ENCODE data around the gene STARD3.

Gene STARD3

DNA sequence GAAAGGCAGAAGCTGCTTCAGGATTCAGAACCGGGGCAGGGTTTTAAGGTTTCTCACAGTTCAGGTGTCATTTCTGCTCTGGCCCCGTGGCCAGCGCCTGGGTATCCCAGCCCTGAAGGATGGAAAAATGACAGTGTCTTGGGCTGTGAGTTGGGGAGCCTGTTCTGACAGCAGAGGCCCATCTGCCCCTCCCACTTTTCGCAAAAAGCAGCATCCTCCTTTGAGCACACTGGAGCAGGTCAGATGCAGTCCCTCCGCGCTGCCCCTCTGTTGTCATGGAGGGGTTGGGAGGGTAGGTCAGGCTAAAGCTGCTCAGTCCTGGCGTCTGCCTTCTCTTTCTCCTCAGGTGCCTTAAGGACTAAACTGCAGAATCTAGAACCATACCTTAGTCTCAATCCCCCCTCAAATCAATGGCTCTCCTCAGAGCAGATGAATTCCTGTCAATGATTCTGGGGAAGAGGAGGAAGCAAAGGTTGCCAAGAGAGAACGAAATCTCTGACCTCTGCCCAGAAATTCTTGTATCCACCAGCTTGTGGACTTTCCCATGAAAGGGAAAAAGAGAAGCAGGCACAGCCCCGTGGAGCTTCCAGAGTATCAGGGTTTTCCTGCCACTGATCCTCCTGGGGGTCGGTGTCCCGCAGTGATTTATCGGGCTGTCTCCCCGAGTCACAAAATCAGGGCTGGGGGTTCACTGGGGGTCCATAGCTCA lies 36.5 kb upstream of the STARD3 start:
- H3K4me1 ChIP-seq (ENCODE audit: low read depth, poor library complexity, severe bottlenecking): peaks cover 5% of the 10 kb centered on the region
- H3K9ac ChIP-seq: no peak overlapping the region
- no peak overlapping the region for H3K27ac ChIP-seq
- 0 out of 2 replicates have a peak, but pooled peaks cover 6% of the 10 kb centered on the region for H4K20me1 ChIP-seq (ENCODE audit: insufficient read depth)
- no peak overlapping the region for H3K4me3 ChIP-seq (IDR thresholded peaks at IDR 0.05; ENCODE audit: insufficient read depth, low read depth, low read length)
- no peak overlapping the region for H2AFZ ChIP-seq (ENCODE audit: low read depth)
- peaks cover 99% of the 10 kb centered on the region for H3K27me3 ChIP-seq (ENCODE audit: insufficient read depth, low read depth)
- TF ChIP-seq, protein P1, sequence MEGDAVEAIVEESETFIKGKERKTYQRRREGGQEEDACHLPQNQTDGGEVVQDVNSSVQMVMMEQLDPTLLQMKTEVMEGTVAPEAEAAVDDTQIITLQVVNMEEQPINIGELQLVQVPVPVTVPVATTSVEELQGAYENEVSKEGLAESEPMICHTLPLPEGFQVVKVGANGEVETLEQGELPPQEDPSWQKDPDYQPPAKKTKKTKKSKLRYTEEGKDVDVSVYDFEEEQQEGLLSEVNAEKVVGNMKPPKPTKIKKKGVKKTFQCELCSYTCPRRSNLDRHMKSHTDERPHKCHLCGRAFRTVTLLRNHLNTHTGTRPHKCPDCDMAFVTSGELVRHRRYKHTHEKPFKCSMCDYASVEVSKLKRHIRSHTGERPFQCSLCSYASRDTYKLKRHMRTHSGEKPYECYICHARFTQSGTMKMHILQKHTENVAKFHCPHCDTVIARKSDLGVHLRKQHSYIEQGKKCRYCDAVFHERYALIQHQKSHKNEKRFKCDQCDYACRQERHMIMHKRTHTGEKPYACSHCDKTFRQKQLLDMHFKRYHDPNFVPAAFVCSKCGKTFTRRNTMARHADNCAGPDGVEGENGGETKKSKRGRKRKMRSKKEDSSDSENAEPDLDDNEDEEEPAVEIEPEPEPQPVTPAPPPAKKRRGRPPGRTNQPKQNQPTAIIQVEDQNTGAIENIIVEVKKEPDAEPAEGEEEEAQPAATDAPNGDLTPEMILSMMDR (conservative IDR thresholded peaks at IDR 0.05; ENCODE audit: low read depth, low read length): no peak
- H3K36me3 ChIP-seq (ENCODE audit: insufficient read depth): no peaks in the 10 kb centered on the region
- no peaks in the 10 kb centered on the region for H3K79me2 ChIP-seq (ENCODE audit: insufficient read depth, low read depth)
- H3K4me2 ChIP-seq: no peak overlapping the region

DNA sequence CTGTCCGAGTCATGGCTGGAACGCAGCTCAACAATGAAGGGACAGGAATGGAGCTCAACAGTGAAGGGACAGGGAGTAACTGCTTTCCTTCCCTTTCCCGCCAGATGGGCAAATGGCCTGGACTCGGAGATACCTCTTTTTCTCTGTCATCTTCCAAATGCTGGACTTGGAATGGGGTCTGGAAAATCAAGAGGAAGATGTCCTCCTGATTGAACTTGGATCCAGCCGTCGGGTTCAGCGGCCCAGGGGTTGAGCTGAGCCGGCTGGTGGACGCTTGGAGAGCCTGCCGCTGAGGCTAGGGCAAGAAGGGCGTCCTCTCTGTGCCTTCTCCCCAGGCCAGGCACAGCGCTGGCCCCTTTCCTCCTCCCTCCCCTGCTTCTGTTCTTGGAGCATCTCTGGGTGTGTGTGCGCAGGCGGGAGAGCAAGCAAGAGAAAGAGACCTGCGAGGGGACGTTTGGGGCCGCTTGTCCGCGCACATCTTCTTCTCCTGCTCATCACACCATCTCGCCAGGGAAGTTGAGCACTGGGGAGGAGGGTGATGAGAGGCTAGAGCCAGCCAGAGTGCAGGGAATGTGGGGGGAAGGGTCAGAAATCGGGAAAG lies 35.8 kb upstream of the STARD3 start:
- Histone ChIP-seq H3K36me3 (ENCODE audit: insufficient read depth) (no peaks in the 10 kb centered on the region), H3K4me1 (ENCODE audit: low read depth, poor library complexity, severe bottlenecking) (peaks cover 5% of the 10 kb centered on the region), H4K20me1 (ENCODE audit: insufficient read depth) (0 out of 2 replicates have a peak, but pooled peaks cover 6% of the 10 kb centered on the region), H2AFZ (ENCODE audit: low read depth) (no peak overlapping the region), H3K4me2 (no peak overlapping the region), H3K27ac (no peak overlapping the region), H3K4me3 (IDR thresholded peaks at IDR 0.05; ENCODE audit: insufficient read depth, low read depth, low read length) (no peak overlapping the region), H3K9ac (no peak overlapping the region), H3K27me3 (ENCODE audit: insufficient read depth, low read depth) (peaks cover 99% of the 10 kb centered on the region), H3K79me2 (ENCODE audit: insufficient read depth, low read depth) (no peaks in the 10 kb centered on the region)
- TF ChIP-seq, protein P1 (conservative IDR thresholded peaks at IDR 0.05; ENCODE audit: low read depth, low read length): no peak

DNA sequence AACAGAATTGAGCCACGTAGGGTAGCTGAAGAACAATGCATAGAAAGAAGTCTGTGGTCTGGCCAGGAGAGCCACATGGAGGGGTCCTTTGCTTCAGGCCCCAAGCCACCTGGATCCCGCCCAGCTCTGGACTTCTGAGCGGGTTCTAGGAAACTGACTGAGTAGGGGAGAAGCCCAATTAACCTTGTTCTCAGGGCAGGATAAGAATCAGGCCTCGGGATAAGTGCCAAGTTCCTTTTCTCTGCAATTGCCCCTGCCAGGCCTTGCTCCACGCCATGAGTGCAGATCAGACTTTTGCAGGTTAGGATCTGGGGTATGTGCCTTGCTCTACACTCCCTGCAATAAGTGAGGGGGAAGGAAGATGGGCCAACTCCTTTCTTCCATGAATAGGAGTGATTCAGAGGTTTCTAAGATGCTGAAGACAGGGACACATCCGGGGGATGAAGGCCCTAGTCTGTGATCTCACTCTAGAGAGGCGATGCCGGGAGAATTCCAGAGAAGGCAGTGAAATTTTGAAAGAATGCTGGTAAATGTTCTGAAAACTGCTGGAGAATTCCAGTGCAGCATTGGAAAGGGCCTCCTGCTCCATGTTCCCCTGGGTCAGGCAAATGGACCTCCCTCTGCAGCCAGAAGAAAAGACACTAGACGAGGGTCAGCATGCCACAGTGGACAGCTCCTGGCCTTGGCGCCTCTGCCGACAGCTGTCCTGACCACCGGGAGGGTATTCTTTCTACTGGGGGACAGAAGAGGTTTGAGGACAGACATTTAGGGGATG lies 35.0 kb upstream of the STARD3 start:
- Histone ChIP-seq H3K9ac (no peak overlapping the region), H3K4me2 (no peak overlapping the region), H3K4me3 (IDR thresholded peaks at IDR 0.05; ENCODE audit: insufficient read depth, low read depth, low read length) (no peak overlapping the region), H3K27me3 (ENCODE audit: insufficient read depth, low read depth) (peaks cover 99% of the 10 kb centered on the region), H3K4me1 (ENCODE audit: low read depth, poor library complexity, severe bottlenecking) (peaks cover 5% of the 10 kb centered on the region), H2AFZ (ENCODE audit: low read depth) (no peak overlapping the region), H4K20me1 (ENCODE audit: insufficient read depth) (0 out of 2 replicates have a peak, but pooled peaks cover 6% of the 10 kb centered on the region), H3K36me3 (ENCODE audit: insufficient read depth) (no peaks in the 10 kb centered on the region), H3K27ac (no peak overlapping the region), H3K79me2 (ENCODE audit: insufficient read depth, low read depth) (no peaks in the 10 kb centered on the region)
- TF ChIP-seq, protein P1 (conservative IDR thresholded peaks at IDR 0.05; ENCODE audit: low read depth, low read length): no peak

DNA sequence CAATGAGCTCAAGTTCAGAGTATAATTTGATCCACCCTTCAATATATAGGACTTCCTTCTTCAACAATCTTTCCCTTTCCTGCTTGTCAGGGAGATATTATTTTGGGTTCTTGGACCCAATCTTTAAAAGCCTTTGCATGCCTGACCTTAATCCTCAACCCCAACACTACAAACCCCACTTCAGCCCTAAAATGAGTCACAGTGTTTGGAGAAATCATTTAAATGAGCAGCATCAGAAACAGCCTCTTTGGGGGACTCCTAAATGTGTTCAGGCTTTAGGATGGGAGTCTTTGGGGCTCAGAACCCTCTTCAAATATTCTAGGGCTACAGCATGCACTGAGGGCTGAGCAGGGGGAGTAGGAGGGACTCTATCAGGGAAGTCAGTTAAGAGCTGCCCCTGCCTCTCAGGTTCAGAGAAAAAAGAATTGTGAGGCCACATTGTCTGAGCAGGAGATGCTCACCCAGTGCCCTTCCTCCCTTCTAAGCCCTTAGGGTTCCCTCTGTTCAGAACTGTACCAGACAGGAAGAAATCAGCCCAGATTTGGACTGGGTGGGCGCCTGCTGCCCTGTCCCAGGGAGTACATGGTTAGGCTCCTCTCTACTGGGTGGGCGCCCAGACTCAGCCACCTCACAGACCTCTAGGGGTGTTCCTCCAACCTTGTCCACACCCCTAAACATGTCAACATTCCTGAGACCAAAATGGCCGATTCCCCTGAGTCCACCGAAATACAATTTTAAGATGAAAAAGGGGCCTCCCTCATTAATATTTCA lies 34.2 kb upstream of the STARD3 start:
- 0 out of 2 replicates have a peak, but pooled peaks cover 6% of the 10 kb centered on the region for H4K20me1 ChIP-seq (ENCODE audit: insufficient read depth)
- TF ChIP-seq, protein P1 (conservative IDR thresholded peaks at IDR 0.05; ENCODE audit: low read depth, low read length): no peak
- peaks cover 3% of the 10 kb centered on the region for H3K4me1 ChIP-seq (ENCODE audit: low read depth, poor library complexity, severe bottlenecking)
- H3K36me3 ChIP-seq (ENCODE audit: insufficient read depth): no peaks in the 10 kb centered on the region
- no peak overlapping the region for H3K27ac ChIP-seq
- no peak overlapping the region for H2AFZ ChIP-seq (ENCODE audit: low read depth)
- no peaks in the 10 kb centered on the region for H3K79me2 ChIP-seq (ENCODE audit: insufficient read depth, low read depth)
- no peak overlapping the region for H3K9ac ChIP-seq
- no peak overlapping the region for H3K4me3 ChIP-seq (IDR thresholded peaks at IDR 0.05; ENCODE audit: insufficient read depth, low read depth, low read length)
- H3K4me2 ChIP-seq: no peak overlapping the region
- peaks cover 98% of the 10 kb centered on the region for H3K27me3 ChIP-seq (ENCODE audit: insufficient read depth, low read depth)
